ENCODE data around the gene SCN1B. TPM values are rescaled to one million over a fixed set of nuclear protein-coding genes. Genes with fewer than 3 reads are reported as not detected.
"Not testable (repeated sequence)": the region's sequence is repeated elsewhere in the genome, so short reads cannot be mapped to it uniquely, and the experiment has no call there.

SCN1B gene
- polyA plus RNA-seq, 1 donor = 0.96 TPM

DNA sequence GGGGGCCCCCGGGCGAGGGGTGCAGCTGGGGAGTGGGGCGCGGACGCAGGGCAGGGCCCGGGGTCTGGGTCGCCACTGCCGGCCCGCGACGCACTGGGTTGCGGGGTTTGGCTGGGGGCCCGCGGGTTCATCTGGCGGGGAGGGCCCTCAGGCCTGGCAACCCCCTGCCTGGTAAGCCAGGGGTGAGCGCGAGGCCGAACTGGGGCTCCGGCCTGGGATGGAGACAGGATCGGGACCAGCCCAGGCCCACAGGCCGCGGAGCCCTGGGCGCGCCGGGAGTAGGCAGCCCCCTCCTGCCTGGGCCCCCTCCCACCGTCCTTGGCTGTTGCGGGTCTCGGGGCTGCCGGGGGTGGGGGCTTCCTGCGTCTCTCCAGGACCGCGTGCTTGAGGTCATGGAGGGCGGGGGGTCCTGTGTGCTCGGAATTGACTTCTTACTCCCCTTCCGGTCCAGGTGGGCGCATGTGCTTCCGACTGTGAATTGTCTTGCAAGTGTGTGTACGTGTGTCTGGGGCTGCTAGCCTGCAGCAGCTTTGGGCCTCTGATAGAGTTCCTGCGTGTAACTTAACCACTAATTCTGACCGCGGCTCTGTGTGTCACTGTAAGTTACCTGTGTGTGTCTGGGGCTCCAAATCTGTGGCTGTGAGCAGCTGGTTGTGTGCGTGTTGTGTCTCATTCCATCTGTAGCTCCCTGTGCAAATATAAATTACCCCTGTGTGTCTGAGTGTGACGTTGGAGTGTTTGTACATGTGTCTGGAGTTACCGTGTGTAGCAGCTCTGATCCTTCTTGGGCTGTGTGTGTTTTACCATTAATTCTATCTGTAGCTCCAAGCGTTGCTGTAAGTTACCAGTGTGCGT, 29.4 kb upstream of the SCN1B start:
- peaks cover 11% of the 10 kb centered on the region for H3K36me3 ChIP-seq (ENCODE audit: control insufficient read depth, insufficient read depth, low read length)
- no CpG with 5 or more reads among the region's 46 CpGs for WGBS (ENCODE audit: insufficient coverage, low lambda C conversion rate)
- H3K4me1 ChIP-seq (ENCODE audit: control insufficient read depth, insufficient read depth, low read length) = peaks cover 45% of the 10 kb centered on the region
- peak overlapping the region; percentile 60 for H3K4me3 ChIP-seq (ENCODE audit: low read length)
- DNase-seq = peak; percentile 40 to 77
- H3K27ac ChIP-seq (ENCODE audit: low read length) = peak overlapping the region; percentile 81
- no peaks in the 10 kb centered on the region for H3K27me3 ChIP-seq (ENCODE audit: control insufficient read depth, insufficient read depth, low read length)
- no peaks in the 10 kb centered on the region for H3K9me3 ChIP-seq (ENCODE audit: control insufficient read depth, low read depth, low read length)

DNA sequence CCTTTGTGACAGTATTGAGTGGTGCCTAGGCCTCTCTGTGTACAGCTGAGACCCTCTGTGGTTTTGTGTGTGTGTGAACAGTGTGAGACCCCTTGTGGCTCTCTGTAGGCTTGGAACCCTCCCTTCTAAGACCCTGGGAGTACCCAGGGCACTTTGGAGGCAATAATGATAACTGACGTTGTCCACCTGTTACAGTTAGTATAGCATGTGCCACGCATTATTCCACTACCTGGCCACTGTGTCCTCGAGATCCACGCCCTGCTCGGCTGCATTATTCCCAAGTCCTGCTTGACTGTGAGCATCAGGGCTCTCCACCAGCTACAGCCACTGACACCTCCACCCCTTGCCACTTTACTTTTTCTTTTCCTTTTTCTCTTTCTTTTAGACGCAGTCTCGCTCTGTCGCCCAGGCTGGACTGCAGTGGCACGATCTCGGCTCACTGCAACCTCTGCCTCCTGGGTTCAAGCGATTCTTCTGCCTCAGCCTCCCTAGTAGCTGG, 28.2 kb upstream of the SCN1B start:
- Histone ChIP-seq H3K9me3 (ENCODE audit: control insufficient read depth, low read depth, low read length) (no peaks in the 10 kb centered on the region), H3K4me3 (ENCODE audit: low read length) (no peak overlapping the region), H3K27me3 (ENCODE audit: control insufficient read depth, insufficient read depth, low read length) (no peaks in the 10 kb centered on the region), H3K4me1 (ENCODE audit: control insufficient read depth, insufficient read depth, low read length) (peaks cover 54% of the 10 kb centered on the region), H3K27ac (ENCODE audit: low read length) (no peak overlapping the region), H3K36me3 (ENCODE audit: control insufficient read depth, insufficient read depth, low read length) (peaks cover 11% of the 10 kb centered on the region)
- WGBS (ENCODE audit: insufficient coverage, low lambda C conversion rate) = 74% methylated on average over 3 of the region's 11 CpGs
- DNase-seq = no peak

DNA sequence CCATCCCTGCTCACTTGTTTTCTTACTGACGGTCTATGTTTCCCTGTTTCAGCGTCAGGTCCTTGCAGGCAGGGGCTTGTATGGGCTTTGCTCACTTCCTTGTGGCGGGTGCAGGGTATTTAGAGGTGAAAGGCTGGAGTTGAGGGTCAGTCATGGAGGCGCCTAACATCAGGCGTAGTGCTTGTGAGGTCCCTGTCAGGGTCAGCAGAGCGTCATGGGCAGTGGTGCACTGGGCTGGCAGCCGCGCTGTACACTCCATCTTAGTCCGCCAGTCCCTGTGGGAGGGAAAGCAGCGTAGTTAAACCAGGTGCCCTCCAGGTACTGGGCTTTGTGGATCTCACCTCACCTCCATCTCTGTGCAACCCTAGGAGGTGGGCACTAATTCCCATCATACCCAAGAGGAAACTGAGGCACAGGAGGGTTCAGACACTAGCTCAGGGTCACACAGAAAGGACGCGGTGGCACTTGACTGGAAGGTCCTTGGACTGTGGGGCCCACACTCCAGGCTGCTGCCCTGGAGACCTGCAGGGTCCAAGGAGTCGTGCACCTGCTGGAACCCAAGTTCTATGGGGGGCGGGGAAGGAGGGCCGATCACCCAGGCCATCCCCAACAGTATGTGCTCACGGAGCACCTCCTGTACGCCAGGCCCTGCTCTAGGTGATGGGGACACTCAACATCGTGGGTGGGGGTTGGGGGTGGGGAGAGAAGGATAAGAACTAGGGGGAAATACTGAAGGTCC, 25.6 kb upstream of the SCN1B start:
- H3K4me3 ChIP-seq (ENCODE audit: low read length) = no peak overlapping the region

DNA sequence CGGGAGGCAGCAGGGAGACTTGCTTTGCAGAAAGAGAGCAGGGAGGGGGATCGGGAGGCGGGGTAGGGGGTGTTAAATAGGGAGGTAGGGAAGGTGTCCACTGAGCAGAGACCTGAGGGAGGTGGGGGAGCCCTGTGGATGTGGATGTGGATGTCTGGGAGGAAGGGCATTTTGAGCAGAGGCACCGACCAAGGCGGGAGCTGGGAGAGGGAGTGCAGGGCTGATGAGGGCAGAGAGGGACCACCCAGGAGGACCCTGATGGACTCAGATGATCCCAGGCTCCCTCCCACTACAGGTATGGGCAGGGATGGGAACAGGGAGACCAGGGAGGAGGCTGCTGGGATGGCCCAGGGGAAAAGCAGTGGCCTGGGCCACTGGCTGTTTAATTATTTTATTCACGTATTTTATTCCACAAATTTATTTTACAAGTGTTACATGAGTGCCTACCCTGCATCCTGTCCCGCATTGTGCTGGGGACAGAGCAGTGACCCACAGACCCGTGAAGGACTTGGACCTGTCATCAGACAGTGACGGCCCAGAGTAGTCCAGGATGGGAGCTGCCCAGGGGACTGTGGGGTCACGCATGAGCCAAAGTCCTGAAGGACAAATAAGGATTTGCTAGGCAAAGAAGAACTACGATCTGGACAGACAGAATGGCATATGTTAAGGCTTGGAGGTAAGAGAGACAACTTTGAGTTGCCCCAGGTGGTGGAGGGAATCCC, 24.9 kb upstream of the SCN1B start:
- DNase-seq = no peak
- H3K9me3 ChIP-seq (ENCODE audit: control insufficient read depth, low read depth, low read length) = no peaks in the 10 kb centered on the region
- H3K27me3 ChIP-seq (ENCODE audit: control insufficient read depth, insufficient read depth, low read length) = no peaks in the 10 kb centered on the region
- H3K27ac ChIP-seq (ENCODE audit: low read length) = peak overlapping the region; percentile 66
- H3K4me3 ChIP-seq (ENCODE audit: low read length) = no peak overlapping the region
- 50% methylated on average over 1 of the region's 11 CpGs for WGBS (ENCODE audit: insufficient coverage, low lambda C conversion rate)
- peaks cover 28% of the 10 kb centered on the region for H3K36me3 ChIP-seq (ENCODE audit: control insufficient read depth, insufficient read depth, low read length)
- H3K4me1 ChIP-seq (ENCODE audit: control insufficient read depth, insufficient read depth, low read length) = peaks cover 43% of the 10 kb centered on the region

More for the DNA sequence above, 25.6 kb upstream of the SCN1B start:
- Histone ChIP-seq H3K36me3 (ENCODE audit: control insufficient read depth, insufficient read depth, low read length) (peaks cover 21% of the 10 kb centered on the region), H3K4me1 (ENCODE audit: control insufficient read depth, insufficient read depth, low read length) (peaks cover 43% of the 10 kb centered on the region), H3K27me3 (ENCODE audit: control insufficient read depth, insufficient read depth, low read length) (no peaks in the 10 kb centered on the region), H3K27ac (ENCODE audit: low read length) (no peak overlapping the region), H3K9me3 (ENCODE audit: control insufficient read depth, low read depth, low read length) (no peaks in the 10 kb centered on the region)
- DNase-seq = no peak
- no CpG with 5 or more reads among the region's 18 CpGs for WGBS (ENCODE audit: insufficient coverage, low lambda C conversion rate)

DNA sequence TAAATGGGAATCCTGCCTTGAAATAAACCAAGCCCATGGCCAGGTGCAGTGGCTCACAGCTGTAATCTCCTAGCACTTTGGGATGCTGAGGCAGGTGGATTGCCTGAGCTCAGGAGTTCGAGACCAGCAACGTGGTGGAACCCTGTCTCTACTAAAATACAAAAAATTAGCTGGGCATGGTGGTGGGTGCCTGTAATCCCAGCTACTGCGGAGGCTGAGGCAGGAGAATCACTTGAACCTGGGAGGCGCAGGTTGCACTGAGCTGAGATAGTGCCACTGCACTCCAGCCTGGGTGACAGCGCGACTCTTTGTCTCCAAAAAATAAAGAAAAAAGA, 24.3 kb upstream of the SCN1B start:
- H3K27me3 ChIP-seq (ENCODE audit: control insufficient read depth, insufficient read depth, low read length); DNase-seq; H3K9me3 ChIP-seq (ENCODE audit: control insufficient read depth, low read depth, low read length); H3K4me3 ChIP-seq (ENCODE audit: low read length): not testable (repeated sequence)
- WGBS (ENCODE audit: insufficient coverage, low lambda C conversion rate) = no CpG with 5 or more reads among the region's 6 CpGs
- H3K36me3 ChIP-seq (ENCODE audit: control insufficient read depth, insufficient read depth, low read length) = peaks cover 34% of the 10 kb centered on the region
- peaks cover 43% of the 10 kb centered on the region for H3K4me1 ChIP-seq (ENCODE audit: control insufficient read depth, insufficient read depth, low read length)
- peak overlapping the region; percentile 66 for H3K27ac ChIP-seq (ENCODE audit: low read length)

DNA sequence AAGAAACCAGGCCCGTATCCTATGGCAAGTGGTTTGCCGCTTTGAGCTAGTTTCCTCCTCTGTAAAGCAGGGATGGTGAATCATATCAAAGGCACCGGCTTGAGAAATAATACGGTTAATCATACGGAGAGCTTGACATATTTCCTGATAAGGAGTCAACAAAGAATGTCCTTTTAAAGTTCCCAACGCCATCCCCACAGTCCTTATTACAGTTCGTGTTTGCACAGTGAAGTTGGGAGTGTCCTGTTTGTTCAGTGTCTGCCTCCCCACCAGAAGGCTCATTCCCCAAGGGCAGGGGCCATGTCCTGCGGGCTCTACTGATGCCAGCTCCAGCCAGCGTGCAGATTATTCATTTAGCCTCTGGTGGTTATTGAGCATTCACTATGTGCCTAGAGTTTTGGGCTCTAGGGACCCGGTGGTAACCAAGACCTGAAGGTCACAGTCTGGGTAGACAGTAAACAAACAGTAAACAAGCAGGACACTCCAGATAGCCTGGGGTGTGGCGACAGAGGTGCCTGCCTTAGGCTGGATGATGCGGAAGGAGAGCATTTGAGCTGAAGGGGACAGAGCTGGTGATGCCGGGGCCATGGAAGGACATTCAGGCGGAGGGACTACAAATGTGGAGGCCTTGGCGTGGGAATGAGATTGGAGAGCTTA, 23.8 kb upstream of the SCN1B start:
- H3K9me3 ChIP-seq (ENCODE audit: control insufficient read depth, low read depth, low read length) = no peaks in the 10 kb centered on the region
- H3K4me3 ChIP-seq (ENCODE audit: low read length) = no peak overlapping the region
- H3K27ac ChIP-seq (ENCODE audit: low read length) = peak overlapping the region; percentile 66
- peaks cover 39% of the 10 kb centered on the region for H3K36me3 ChIP-seq (ENCODE audit: control insufficient read depth, insufficient read depth, low read length)
- H3K4me1 ChIP-seq (ENCODE audit: control insufficient read depth, insufficient read depth, low read length) = peaks cover 43% of the 10 kb centered on the region
- WGBS (ENCODE audit: insufficient coverage, low lambda C conversion rate) = 20% methylated on average over 3 of the region's 15 CpGs
- no peaks in the 10 kb centered on the region for H3K27me3 ChIP-seq (ENCODE audit: control insufficient read depth, insufficient read depth, low read length)
- peak; percentile 89 to 93 for DNase-seq

DNA sequence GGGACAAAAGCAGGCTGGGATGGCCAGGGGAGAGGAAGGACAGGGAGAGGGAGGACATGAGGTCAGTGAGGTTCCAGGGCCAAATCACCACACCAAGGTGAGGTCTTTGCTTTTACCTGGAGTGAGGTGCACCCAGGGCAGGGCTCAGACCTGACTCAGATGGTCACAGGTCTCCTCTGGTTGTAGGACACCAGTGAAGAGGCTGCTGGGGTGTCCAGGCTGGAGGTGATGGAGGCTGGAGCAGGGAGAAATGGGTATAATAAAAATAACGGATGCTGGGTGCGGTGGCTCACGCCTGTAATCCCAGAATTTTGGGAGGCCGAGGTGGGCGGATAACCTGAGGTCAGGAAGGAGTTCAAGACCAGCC, 23.3 kb upstream of the SCN1B start:
- Histone ChIP-seq H3K36me3 (ENCODE audit: control insufficient read depth, insufficient read depth, low read length) (peaks cover 44% of the 10 kb centered on the region), H3K9me3 (ENCODE audit: control insufficient read depth, low read depth, low read length) (no peaks in the 10 kb centered on the region), H3K27me3 (ENCODE audit: control insufficient read depth, insufficient read depth, low read length) (no peaks in the 10 kb centered on the region), H3K4me3 (ENCODE audit: low read length) (no peak overlapping the region), H3K27ac (ENCODE audit: low read length) (peak overlapping the region; percentile 62), H3K4me1 (ENCODE audit: control insufficient read depth, insufficient read depth, low read length) (peaks cover 43% of the 10 kb centered on the region)
- no CpG with 5 or more reads among the region's 5 CpGs for WGBS (ENCODE audit: insufficient coverage, low lambda C conversion rate)
- DNase-seq = no peak

DNA sequence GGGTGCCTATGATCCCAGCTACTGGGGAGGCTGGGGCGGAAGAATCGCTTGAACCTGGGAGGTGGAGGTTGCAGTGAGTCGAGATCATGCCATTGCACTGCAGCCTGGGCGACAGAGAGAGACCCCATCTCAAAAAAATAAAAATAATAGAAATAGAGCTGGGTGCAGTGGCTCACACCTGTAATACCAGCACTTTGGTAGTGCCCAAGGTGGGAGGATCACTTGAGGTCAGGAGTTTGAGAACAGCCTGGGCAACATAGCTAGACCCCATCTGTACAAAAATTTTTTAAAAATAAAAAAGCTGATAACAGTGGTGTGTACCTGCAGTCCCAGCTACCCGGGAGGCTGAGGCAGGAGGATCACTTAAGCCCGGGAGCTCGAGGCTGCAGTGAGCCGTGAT, 22.8 kb upstream of the SCN1B start:
- not testable (repeated sequence) for H3K4me3 ChIP-seq (ENCODE audit: low read length); H3K27ac ChIP-seq (ENCODE audit: low read length); DNase-seq; H3K27me3 ChIP-seq (ENCODE audit: control insufficient read depth, insufficient read depth, low read length); H3K9me3 ChIP-seq (ENCODE audit: control insufficient read depth, low read depth, low read length)
- peaks cover 41% of the 10 kb centered on the region for H3K4me1 ChIP-seq (ENCODE audit: control insufficient read depth, insufficient read depth, low read length)
- 100% methylated on average over 4 of the region's 8 CpGs for WGBS (ENCODE audit: insufficient coverage, low lambda C conversion rate)
- H3K36me3 ChIP-seq (ENCODE audit: control insufficient read depth, insufficient read depth, low read length) = peaks cover 48% of the 10 kb centered on the region

DNA sequence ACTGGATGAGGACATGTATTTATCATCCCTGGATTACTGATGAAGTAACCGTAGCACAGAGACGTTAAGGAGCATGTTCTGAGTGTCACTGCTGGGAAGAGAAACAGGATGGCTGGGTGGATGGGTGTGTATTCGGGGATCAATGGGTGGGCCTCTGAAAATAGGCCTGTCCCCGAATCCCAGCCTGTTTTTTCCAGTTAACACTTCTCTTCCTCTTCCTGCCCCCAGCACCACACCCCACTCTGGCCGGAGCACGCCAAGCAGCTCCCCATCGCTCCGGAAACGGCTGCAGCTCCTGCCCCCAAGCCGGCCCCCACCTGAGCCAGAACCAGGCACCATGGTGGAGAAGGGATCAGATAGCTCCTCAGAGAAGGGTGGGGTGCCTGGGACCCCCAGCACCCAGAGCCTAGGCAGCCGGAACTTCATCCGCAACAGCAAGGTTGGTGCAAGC, 21.4 kb upstream of the SCN1B start:
- WGBS (ENCODE audit: insufficient coverage, low lambda C conversion rate) = no CpG with 5 or more reads among the region's 12 CpGs
- Histone ChIP-seq H3K4me1 (ENCODE audit: control insufficient read depth, insufficient read depth, low read length) (peaks cover 30% of the 10 kb centered on the region), H3K27ac (ENCODE audit: low read length) (no peak overlapping the region), H3K4me3 (ENCODE audit: low read length) (no peak overlapping the region), H3K9me3 (ENCODE audit: control insufficient read depth, low read depth, low read length) (no peaks in the 10 kb centered on the region), H3K27me3 (ENCODE audit: control insufficient read depth, insufficient read depth, low read length) (no peaks in the 10 kb centered on the region), H3K36me3 (ENCODE audit: control insufficient read depth, insufficient read depth, low read length) (peaks cover 52% of the 10 kb centered on the region)
- DNase-seq = no peak
